OCI-LY7 (cell line): Measurements from ENCODE around the gene CCER1.

Source experiments
- CTCF ChIP-seq: fragments of 200-600 bp; sonication (generic); conservative IDR thresholded peaks from 2 replicates; pipeline ENCODE4 v1.5.1; 2014; ENCODE audit warnings: mild to moderate bottlenecking, antibody characterized with exemption, low read length, moderate library complexity, mixed read lengths
- EZH2phosphoT487 ChIP-seq: fragments of 200-600 bp; sonication (generic); IDR thresholded peaks from 2 replicates; pipeline ENCODE4 v1.6.1; 2018; ENCODE audit warnings: low read depth, borderline replicate concordance, mild to moderate bottlenecking, mixed run types, antibody characterized with exemption, low read length, moderate library complexity, mixed read lengths

- TF ChIP-seq CTCF (no peak), EZH2phosphoT487 (no peak)
Observed at GRCh38 chr12:90910958-90911357, 44.0 kb downstream of the CCER1 start.
